Dedifferentiated amniotic fluid mesenchymal stem cell (primary cell): ENCODE measurements around the gene AKR1C1.
"Not testable (repeated sequence)": the region's sequence is repeated elsewhere in the genome, so short reads cannot be mapped to it uniquely, and the experiment has no call there.

Source experiments
- DNase-seq: peaks from one replicate; pipeline ENCODE4 v3.0.0-alpha.2; 2016; ENCODE audit errors: extremely low spot score

Gene AKR1C1

DNA sequence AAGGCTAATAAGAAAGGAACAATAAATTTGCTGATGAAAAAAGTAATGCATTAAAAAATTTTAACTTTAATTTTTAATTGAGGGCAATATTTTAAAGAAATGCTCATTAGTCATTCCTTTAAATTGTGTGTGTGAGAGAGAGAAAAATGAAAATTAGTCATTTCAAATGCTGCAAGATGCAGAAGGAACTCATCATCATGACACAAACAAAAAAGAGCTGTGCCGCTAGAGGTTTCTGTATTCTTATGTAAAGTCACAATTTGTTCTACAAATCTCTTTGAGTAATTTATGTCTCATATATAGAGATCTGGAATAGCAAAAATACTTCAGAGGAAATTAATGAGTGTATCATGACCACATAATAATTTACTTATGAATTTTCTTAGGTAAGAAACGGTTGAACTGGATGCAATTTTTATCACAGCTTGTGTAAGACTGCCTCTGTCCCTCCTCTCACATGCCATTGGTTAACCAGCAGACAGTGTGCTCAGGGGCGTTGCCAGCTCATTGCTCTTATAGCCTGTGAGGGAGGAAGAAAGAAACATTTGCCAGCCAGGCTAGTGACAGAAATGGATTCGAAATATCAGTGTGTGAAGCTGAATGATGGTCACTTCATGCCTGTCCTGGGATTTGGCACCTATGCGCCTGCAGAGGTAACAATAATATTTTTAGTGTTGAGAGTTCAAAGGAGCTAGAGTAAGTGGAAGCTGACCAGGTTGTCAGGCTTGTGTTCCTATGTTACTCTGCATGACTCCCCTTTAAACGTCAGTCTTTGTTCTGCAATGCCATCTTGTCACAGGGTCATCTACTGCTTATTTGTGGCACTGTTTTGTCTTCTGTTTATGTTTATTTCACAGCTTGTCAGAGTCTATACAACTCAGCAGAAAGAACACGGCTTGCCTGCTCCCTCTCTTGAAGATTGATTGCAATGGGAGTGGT is at the start of gene AKR1C1:
Gene AKR1C1 (plus strand): TSS at position 540 of the 939 bp plus-strand sequence. CDS start 30 bp downstream, at position 570.
- not testable (repeated sequence) for DNase-seq

- no peak for DNase-seq
These were observed 48.9 kb upstream of the AKR1C1 start for GRCh38 chr10:4914213-4914850.

- no peak for DNase-seq
These were observed 47.0 kb upstream of the AKR1C1 start for GRCh38 chr10:4916086-4916716.

DNA sequence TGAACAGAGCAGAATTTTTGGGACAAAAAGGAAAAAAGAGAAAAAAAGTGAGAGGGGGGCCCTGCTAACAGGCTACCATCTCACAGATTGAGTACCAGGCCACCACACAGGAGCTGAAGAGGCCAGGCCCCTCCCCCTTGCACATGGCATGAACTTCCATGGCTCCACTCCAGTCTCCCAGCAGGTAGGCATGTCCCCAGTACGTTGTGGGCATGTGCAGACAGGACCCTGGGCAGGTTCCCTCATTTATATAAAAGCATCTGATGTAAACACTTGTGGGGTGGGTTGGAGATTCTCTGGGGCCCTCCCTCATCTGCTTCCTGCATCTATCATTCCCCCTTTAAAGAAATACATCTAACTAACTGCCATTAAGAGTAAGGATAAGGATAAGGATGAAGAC is 45.0 kb upstream of the AKR1C1 start:
- no peak for DNase-seq

DNA sequence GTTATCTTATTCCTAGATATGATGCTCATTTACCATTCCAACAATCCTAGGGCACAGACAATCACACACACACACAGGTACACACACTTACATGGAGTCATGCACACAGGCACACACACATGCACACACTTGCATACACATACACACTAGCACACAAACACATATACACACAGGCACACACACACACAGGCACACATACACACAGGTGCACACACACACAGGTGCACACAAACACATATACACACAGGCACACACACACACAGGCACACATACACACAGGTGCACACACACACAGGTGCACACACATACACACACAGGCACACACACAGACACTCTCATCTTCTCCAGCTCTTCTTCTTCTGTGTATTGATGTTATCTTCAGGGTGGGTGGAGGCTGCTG is 38.7 kb upstream of the AKR1C1 start:
- DNase-seq: not testable (repeated sequence)

- no peak for DNase-seq
These were observed 36.8 kb upstream of the AKR1C1 start for GRCh38 chr10:4926400-4926799.

- no peak for DNase-seq
These were observed 31.6 kb upstream of the AKR1C1 start for GRCh38 chr10:4931587-4931986.

GRCh38 chr10:4934391-4934987 is 28.7 kb upstream of the AKR1C1 start:
- no peak for DNase-seq

GRCh38 chr10:4937346-4937745 is 25.9 kb upstream of the AKR1C1 start:
- no peak for DNase-seq

GRCh38 chr10:4939224-4940072 is 23.8 kb upstream of the AKR1C1 start:
- DNase-seq: no peak

DNA sequence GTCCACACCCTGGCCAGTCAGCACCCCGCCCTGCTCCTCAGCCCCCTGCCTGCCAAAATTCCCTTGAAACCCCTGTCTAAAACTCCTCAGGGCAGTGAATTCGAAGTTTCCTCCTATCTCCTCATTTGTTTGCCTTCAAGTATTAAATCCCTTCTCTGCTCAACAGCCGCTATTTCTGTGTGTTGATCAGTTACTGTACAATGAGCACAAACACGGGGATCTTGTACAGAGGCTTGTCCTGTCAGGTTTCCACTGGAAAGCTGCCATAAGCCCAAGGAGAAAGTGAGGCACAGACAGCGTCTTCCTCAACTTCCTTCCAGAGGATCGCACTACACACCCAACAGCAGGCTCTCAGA is 23.2 kb upstream of the AKR1C1 start:
- DNase-seq: not testable (repeated sequence)

- not testable (repeated sequence) for DNase-seq
These were observed 22.3 kb upstream of the AKR1C1 start for GRCh38 chr10:4940909-4941308.

DNA sequence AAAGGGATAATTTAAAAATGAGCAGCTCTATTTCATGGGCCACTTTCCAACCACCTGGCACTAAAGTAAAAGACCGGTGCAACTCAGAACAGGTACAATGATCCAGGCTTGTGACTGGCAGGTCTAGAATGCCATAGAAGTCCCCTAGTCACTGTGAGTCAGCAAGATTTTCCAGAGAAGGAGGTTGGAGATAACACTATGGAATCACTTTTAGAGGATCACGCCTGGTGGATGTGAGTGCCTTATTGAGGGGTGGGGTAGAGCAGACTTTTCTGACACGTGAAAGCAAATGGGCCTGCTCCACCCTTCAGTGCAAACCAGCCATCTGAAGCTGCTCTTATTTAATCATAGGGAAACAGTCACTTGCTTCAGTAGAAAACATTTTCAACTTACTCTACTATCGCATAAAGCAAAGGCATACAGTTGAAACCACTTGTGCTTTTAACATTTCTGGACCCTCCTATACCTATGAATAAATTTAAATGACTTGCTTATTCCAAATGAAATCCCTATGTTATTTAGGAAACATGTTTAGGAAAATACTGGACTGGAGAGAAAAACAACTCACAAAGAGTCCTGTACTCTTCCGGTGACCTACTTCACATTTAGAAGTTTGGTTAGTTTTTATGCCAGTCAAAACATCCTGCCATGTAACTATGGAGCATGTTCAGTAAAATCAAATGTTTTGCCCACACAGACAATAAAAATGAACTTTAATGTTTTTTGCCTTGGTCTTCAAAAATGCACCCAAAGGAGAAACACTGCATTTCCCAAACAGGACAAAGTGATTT is 21.5 kb upstream of the AKR1C1 start:
- no peak for DNase-seq

GRCh38 chr10:4942931-4943330 is 20.3 kb upstream of the AKR1C1 start:
- DNase-seq: peak; percentile 52

DNA sequence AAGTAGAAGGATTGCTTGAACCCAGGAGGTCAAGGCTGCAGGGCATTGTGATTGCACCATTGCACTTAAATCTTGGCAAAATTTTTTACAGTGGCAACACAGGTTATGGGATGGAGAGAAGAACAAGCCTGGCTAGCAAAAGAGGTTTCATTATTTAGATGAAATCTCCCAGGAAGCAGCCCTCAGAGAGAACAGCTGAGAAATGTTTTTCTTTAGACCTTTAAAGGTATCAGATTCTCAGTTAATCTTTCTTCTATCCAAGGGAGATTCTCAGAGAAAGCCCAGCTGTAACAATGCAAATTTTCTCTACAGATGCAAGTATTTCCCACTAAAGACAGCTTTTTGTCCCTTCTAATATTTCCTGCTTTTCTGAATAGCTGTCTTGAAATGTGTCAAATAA is 19.8 kb upstream of the AKR1C1 start:
- not testable (repeated sequence) for DNase-seq

DNA sequence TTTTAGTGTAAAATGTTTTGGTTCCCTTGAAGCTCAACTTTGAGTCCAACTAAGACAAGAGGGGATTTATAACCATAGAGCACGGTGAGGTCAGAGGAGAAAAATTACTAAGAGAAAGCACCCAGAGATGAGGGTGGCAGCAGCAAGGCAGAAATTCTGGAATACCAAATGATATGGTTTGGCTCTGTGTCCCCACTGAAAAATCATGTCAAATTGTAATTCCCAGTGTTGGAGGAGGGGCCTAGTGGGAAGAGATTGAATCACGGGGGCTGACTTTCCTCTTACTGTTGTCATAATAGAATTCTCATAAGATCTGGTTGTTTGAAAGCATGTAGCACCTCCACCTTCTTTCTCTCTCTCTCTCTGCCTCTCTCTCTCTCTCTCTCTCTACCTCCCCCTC is 19.4 kb upstream of the AKR1C1 start:
- DNase-seq: no peak

- DNase-seq: no peak
These were observed 18.4 kb upstream of the AKR1C1 start for GRCh38 chr10:4944841-4945240.

- no peak for DNase-seq
These were observed 17.2 kb upstream of the AKR1C1 start for GRCh38 chr10:4945766-4946717.

DNA sequence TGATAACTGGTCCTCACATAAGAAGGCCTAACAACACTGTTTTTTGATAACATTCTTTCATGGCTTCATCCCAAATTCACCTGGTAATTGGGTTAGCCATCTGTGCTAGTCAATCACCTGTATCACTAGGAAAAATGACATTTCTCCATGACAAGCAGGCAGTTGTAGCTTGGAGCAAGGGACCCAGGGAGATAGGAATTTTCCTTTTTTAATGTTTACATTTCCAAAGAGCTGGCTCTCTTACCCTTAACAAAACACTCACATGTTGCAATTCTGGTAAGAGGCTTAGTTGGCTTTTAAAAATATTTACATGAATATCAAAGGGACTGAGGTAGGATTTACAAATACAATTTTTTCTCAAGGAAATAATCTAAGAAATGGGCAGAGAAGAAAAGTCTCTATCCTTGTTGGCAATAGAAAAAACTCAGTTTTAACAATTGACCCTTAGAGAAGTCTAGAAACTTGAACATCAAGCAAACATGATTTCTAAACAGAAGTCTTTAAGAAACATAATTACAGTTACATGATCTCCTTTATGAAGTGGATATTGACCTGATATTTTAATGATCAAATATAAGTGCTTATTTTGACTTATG is 16.1 kb upstream of the AKR1C1 start:
- DNase-seq: no peak
